ENCODE measurements around the gene NCS1.
A peak's percentile ranks its signal among the peaks of the same experiment; 100 is the strongest.
"Not testable (repeated sequence)": the region's sequence is repeated elsewhere in the genome, so short reads cannot be mapped to it uniquely, and the experiment has no call there.

NCS1 gene

GRCh38 chr9:130240410-130241197 is 68.4 kb downstream of the NCS1 start:
- DNase-seq (ENCODE audit: low spot score), result peak; percentile 78

- no peak for DNase-seq (ENCODE audit: low spot score)
Observed at GRCh38 chr9:130241198-130241535, 69.0 kb downstream of the NCS1 start.

- DNase-seq (ENCODE audit: low spot score), result no peak
Observed at GRCh38 chr9:130242270-130243014, 70.2 kb downstream of the NCS1 start.

GRCh38 chr9:130243015-130243881 is 71.0 kb downstream of the NCS1 start:
- DNase-seq (ENCODE audit: low spot score), result peak; percentile 88

GRCh38 chr9:130243882-130244170 is 71.6 kb downstream of the NCS1 start:
- no peak for DNase-seq (ENCODE audit: low spot score)

GRCh38 chr9:130244548-130245165 is 72.5 kb downstream of the NCS1 start:
- no peak for DNase-seq (ENCODE audit: low spot score)

- no peak for DNase-seq (ENCODE audit: low spot score)
Observed at GRCh38 chr9:130245474-130245873, 73.3 kb downstream of the NCS1 start.

GRCh38 chr9:130246126-130246525 is 73.9 kb downstream of the NCS1 start:
- DNase-seq (ENCODE audit: low spot score), result no peak

GRCh38 chr9:130254747-130255630 is 82.8 kb downstream of the NCS1 start:
- DNase-seq (ENCODE audit: low spot score), result no peak

GRCh38 chr9:130255631-130256134 is 83.5 kb downstream of the NCS1 start:
- DNase-seq (ENCODE audit: low spot score), result no peak

GRCh38 chr9:130256644-130257043 is 84.4 kb downstream of the NCS1 start:
- DNase-seq (ENCODE audit: low spot score), result no peak

- DNase-seq (ENCODE audit: low spot score), result not testable (repeated sequence)
Observed at GRCh38 chr9:130258137-130258536, 85.9 kb downstream of the NCS1 start.

- no peak for DNase-seq (ENCODE audit: low spot score)
Observed at GRCh38 chr9:130259044-130259443, 86.8 kb downstream of the NCS1 start.

GRCh38 chr9:130260816-130261765 is 88.9 kb downstream of the NCS1 start:
- no peak for DNase-seq (ENCODE audit: low spot score)

- no peak for DNase-seq (ENCODE audit: low spot score)
Observed at GRCh38 chr9:130262061-130262745, 90.0 kb downstream of the NCS1 start.

- no peak for DNase-seq (ENCODE audit: low spot score)
Observed at GRCh38 chr9:130262771-130263170, 90.6 kb downstream of the NCS1 start.

GRCh38 chr9:130263601-130264413 is 91.6 kb downstream of the NCS1 start:
- peak; percentile 4 for DNase-seq (ENCODE audit: low spot score)
